ENCODE results near the gene FAT2.

DNA sequence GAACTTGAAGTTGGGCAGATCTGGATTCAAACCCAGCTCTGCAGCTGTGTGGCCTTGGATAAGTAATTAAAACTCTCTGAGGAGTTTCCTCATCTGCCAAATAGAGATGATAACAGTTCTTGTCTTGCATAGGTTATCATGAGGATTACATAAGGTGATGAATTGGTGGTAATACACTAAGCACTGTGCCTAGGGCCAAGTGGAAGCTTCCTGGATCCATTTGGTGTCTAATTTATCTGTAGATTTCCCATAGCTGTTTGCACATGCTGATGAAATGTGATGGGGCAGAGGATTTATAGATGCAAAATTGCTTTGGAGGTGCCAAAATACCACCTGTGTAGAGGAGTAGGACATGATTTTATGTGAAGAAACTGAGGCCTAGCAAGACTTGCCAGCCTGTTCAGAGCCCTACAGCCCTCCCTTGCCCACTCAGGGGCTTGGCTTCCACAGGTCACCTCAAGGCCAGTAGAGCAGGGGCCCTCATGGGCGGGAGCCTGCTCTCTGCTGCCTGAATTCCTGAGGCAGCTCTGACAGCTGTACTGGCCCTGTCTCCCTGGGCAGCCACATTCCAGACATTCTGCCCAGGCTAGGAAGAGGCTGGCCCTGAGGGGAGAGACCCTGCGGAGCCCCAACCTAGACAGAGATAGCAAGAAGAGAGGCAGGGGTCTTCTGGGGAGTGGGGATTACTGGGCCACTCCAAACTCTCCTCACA is 5.9 kb upstream of the FAT2 start:
- TF ChIP-seq, protein P1, sequence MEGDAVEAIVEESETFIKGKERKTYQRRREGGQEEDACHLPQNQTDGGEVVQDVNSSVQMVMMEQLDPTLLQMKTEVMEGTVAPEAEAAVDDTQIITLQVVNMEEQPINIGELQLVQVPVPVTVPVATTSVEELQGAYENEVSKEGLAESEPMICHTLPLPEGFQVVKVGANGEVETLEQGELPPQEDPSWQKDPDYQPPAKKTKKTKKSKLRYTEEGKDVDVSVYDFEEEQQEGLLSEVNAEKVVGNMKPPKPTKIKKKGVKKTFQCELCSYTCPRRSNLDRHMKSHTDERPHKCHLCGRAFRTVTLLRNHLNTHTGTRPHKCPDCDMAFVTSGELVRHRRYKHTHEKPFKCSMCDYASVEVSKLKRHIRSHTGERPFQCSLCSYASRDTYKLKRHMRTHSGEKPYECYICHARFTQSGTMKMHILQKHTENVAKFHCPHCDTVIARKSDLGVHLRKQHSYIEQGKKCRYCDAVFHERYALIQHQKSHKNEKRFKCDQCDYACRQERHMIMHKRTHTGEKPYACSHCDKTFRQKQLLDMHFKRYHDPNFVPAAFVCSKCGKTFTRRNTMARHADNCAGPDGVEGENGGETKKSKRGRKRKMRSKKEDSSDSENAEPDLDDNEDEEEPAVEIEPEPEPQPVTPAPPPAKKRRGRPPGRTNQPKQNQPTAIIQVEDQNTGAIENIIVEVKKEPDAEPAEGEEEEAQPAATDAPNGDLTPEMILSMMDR (IDR thresholded peaks at IDR 0.05; ENCODE audit: low read depth, low read length): no peak
- TF ChIP-seq EZH2phosphoT487 (IDR thresholded peaks at IDR 0.05; ENCODE audit: low read depth): no peak
